HG03139 (cell line): Measurements from ENCODE around the gene MSL2.
"Not testable (repeated sequence)": the region's sequence is repeated elsewhere in the genome, so short reads cannot be mapped to it uniquely, and the experiment has no call there.

Experiments used
- ATAC-seq: cut with Tn5 transposase; IDR thresholded peaks from one replicate; pipeline ENCODE4 v1.9.1; 2021; ENCODE audit not compliant: unreplicated experiment

Gene MSL2

DNA sequence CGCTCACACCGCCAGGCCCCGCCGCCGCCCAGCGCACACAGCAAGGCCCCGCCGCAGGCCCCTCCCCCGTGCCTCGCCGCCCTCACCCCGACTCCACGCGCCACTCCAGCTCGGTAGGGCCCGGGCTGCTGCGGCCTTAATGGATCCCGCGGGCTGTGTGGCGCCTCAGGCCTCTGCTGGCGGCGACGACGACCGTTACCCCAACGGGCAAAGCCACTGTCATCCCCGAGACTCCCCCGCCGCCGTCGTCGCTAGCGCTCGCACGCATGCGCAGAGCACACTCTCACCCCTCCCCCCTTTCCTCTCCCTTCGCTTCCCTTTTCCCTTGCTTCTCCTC, at the start of gene MSL2:
TSS of gene MSL2 (minus strand) at position 272 of the 337 bp plus-strand sequence. CDS start 1,222 bp downstream, outside the sequence.
- no peak for ATAC-seq

GRCh38 chr3:136245691-136246090, 49.6 kb upstream of the MSL2 start:
- no peak for ATAC-seq

DNA sequence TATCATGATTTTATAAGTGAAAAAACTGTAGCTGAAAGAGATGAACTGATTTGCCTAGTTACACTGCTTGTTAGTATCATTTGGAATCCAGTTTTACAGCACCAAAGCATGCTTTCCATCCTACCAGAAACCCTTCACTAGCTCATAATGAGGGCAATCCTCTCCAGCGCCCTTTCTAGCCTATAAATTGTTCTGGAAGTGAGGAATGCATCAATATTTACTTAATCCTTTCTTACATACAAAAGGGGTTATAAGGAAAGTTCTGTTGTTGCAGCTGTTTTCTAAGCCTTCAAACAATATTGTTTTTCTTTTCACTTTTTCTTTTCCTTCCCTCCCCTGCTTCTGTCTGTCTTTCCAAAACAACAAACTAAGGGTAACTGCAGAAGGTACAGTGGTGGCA, 43.0 kb upstream of the MSL2 start:
- ATAC-seq = no peak

- ATAC-seq = no peak
Measured at GRCh38 chr3:136237961-136238649, 42.0 kb upstream of the MSL2 start.

DNA sequence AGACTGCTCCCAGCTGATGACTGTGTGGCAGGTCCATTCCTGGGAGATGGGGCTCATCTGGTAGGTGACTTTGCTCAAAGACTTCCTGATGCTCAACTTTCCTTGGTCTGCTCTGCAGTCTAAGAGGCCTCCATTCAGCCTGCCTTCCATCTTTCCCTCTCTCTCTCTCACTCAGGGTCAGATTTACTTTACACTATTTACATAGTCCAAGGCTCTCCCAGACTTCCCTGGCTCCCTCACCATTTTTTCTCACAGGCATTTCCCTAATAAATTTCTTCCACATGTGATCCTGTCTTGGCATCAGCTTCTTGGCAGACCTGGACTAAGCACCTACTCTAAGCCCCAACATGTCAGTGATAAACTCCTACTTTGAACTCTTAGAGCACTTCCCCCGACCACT, 41.0 kb upstream of the MSL2 start:
- ATAC-seq = no peak

DNA sequence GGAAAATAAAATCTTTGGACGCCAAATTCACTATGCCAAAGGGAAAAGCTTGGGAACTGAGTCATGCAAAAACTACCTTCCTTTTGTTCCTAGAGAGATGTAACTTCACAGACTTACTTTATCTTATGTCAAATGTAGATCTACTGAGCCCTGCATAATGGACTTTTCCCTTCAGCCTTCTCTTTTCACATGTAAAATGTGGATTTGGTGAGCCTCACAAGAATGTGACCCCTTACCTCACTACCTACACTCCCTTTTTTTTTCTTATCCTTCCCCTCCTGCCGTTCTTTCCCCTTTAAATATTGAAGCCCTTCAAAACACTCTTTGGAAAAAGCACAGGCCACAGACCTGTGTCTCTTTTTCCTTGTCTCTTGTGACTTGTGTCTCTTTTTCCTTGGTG, 40.0 kb upstream of the MSL2 start:
- ATAC-seq = no peak

DNA sequence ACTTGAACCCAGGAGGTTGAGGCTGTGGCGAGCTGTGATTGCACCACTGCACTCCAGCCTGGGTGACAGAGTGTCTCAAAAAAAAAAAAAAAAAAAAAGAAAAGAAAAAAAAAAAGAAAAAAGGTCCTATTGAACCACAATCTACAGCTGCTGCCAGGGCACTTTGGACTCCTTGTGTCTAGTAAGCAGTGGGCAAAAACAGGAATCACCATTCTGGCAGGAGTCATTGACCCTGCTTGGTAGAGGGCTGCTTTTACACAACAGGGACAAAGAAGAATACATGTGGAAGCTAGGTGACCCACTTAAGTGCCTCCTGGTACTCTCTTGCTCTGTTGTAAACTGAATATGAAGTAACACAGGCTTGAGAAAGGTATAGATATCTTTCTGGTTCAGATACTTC, 39.4 kb upstream of the MSL2 start:
- no peak for ATAC-seq

DNA sequence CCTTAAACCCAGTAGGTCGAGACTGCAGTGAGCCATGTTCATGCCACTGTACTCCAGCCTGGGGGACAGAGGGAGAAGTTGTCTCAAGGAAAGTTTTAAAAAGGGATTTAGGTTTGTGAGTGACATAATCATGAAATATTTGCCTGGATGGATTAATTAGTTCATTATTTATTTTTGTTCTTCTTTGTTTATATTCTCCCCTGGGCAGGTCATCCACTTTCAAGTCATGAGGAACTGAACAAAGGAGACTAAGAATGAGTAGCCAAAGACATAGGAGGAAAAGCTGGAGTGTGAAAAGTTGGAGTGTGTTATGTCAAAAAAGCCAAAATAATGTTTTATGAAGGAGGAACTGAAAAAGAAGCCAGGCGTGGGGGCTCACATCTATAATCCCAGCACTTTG, 36.3 kb upstream of the MSL2 start:
- ATAC-seq = no peak

DNA sequence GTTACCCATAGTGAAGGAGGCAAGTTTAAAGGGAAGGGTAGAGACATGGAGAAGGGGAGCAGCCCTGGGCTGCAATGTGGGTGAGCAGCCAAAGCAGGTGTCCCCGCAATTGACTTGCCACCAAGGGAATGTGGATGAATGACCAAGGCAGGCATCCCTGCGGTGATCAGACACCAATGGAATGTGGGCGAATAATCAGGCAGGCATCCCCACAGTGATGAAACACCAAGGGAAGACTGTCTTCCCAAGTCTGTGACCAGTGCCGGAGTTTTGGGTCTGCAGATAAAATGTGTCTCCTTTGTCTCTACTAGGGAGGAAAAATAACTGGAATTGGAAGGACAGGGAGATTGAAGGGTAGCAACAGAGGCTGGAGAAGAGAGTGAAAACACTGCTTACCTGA, 26.6 kb upstream of the MSL2 start:
- not testable (repeated sequence) for ATAC-seq

DNA sequence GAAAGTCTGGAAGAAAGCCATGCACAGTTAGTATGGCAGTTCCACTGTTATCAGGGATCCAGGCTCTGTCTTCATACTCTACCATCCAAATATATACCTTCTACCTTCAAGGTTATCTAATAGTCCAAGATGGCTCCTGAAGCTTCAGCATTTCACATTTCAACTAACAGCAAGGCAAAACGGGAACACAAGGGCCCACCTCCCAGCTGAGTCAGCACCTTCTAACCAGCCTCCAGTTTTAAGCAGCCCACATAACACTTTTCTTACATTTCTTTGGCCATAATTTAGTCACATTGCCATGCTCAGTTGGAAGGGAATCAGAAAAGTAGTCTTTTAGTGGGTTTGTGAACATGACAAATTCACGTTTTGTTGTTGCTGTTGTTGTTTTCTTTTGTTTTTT, 15.4 kb upstream of the MSL2 start:
- ATAC-seq = no peak

DNA sequence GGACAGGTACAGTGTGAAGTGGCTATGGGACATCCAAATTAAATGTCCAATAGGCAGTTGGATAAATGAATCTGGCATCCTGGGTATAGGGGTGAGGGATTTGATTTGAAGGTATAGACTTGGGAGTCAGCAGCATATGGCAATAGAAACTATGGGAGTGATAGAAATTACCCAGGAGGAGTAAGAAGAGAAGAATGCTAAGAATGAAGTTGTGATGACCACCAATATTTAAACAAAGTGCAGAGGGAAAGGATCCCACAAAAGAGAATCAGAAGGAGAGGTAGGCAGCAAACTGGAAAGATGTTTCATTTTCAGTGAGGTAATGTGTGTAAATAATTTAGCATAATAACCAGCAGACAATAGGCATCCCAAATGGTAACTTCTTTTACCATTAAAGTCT, 13.8 kb upstream of the MSL2 start:
- ATAC-seq = no peak

DNA sequence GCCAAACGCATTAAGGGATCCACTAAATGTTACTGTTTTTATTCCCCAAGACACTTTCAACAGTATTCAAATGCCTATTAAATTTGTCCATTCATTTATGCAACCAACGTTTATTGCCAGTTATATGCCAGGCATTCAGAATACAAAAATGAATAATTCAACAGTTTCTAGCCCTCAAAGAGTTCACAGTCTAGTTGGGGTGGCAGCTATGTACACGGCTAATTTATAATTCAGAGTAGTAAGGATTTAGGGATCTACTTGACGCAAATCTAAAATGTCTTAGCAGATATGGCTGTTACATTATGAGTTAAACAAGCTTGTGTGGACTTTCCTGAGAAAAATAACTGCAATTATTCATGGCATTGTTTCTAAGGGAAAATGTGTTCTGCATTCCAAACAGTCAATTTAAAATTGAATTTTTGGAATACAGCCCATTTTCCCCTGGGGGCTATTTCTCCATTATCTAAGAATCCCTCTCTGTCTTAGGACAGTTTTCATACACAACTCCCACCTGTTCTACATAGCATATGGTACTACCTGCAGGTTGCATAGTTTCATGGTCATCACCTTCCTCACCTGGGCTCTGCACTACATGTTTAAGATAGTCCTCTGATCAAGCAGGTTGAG, 11.5 kb upstream of the MSL2 start:
- ATAC-seq = no peak

DNA sequence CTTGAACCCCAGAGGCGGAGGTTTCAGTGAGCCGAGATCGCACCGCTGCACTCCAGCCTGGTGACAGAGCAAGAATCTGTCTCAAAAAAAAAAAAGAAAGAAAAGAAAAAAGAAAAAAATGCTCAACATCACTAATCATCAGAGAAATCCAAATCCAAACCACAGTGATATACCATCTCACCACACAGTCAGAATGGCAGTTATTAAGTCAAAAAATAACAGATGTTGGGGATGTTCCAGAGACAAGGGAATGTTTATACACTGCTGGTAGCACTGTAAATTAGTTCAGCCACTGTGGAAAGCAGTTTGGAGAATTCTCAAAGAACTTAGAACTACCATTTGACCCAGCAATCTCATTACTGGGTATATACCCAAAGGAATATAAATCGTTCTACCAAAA, 3.1 kb upstream of the MSL2 start:
- ATAC-seq = not testable (repeated sequence)

GRCh38 chr3:136198462-136199078, 2.4 kb upstream of the MSL2 start:
- ATAC-seq = not testable (repeated sequence)

GRCh38 chr3:136197159-136197793, 1.1 kb upstream of the MSL2 start:
- ATAC-seq = no peak

DNA sequence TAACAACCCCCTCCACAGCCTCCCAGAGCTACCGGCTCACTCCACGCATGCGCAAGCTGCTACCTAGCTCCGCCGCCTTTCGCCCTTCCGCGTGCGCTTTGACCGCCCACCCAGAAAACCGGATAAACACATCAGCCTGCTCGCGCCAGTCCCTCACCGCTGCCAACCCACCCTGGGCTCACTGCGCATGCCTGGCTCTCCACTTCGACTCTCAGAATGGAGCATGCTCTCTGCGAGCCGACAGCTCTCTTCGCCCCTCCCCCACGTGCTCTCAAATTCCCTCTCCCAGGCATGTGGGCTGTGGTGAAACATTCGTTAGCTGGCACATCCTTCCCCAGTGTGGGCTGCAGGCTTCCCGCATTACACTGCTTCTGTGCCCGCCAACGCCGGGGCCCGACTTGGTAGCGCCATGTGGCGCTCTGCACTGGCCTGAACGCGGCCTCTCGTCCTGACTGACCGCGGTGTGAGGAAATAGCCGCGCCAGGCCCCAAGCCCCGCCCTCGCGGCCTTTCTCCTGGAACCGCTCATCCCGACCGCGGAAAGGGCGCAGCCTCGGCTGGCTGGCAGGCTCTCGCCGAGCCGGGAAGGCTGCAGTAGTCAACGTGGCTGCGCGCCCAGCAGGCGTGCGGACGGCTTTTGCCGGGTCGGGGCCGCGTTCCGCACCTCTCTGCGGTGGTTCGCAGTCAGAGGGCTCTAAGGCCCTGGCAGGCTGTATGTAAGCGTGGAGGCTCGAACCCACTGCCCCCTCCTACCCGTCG, 445 bp upstream of the MSL2 start:
- ATAC-seq = peak; percentile 53

DNA sequence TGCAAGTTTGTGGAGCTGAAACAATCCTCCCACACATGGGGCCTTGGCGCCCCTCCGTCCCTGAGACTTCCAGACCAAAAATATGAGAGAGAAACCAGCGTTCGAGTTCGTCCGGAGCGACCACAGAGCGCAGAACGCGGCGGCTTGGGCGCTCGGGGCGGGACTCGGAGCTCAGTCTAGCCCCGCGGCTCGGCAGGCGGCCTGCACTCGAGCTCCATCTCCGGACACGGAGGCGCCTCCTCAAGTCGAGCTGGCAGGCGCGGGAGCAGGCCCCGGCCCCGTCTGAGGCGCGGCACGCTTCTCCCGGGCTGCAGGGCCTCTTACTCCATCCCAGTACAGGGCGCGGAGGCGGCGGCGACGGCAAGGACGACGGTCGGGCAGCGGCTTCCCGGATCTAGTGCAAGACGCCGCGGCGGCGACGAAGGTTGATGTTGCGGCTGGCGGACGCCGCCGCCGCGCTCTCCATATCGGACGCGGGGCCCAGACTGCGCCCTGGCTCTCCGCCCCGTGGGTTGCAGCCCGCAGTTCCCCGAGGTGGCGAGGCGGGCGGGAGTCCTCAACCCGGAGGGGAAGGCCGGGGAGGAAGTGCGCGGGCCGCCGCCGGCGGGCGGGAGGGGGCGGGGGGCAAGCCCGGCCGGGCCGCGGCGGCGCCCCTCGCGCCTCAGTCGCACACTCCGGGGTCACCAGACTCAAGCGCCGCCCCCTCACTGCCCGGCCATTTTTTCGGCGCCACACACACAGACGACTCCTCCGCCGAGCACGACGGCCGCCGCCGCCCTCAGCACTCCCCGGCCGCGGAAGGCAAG, 674 bp downstream of the MSL2 start:
- peak; percentile 33 for ATAC-seq

- no peak for ATAC-seq
Measured at GRCh38 chr3:136194409-136195257, 1.5 kb downstream of the MSL2 start.

- no peak for ATAC-seq
Measured at GRCh38 chr3:136193278-136194054, 2.7 kb downstream of the MSL2 start.
